ENCODE results near the gene IL32.

GRCh38 chr16:3030222-3031212, 34.9 kb upstream of the IL32 start:
- TF ChIP-seq CTCF (IDR thresholded peaks at IDR 0.05) (no peak), REST (IDR thresholded peaks at IDR 0.05) (no peak), SREBF2 (IDR thresholded peaks at IDR 0.05) (no peak), POLR2A (IDR thresholded peaks at IDR 0.05; ENCODE audit: low read length) (no peak), USF2 (IDR thresholded peaks at IDR 0.05) (no peak), GATA3 (IDR thresholded peaks at IDR 0.05; ENCODE audit: borderline replicate concordance) (no peak), CBX8 (IDR thresholded peaks at IDR 0.05) (no peak), ZSCAN20 (CRISPR knock-in tag; IDR thresholded peaks at IDR 0.05) (no peak), HDAC2 (IDR thresholded peaks at IDR 0.05) (no peak)

Data from A549 (cell line).